ENCODE results near the gene ELL3.
"Not testable (repeated sequence)": the region's sequence is repeated elsewhere in the genome, so short reads cannot be mapped to it uniquely, and the experiment has no call there.

Gene ELL3

GRCh38 chr15:43776101-43776717 is 557 bp downstream of the ELL3 start:
- H3K27ac ChIP-seq (ENCODE audit: low read depth, low read length): peak overlapping the region; percentile 74
- H3K4me1 ChIP-seq (ENCODE audit: control insufficient read depth, insufficient read depth, low read length): no peaks in the 10 kb centered on the region
- peaks cover 13% of the 10 kb centered on the region for H3K36me3 ChIP-seq (ENCODE audit: control insufficient read depth, insufficient read depth, low read length)
- H3K9ac ChIP-seq (ENCODE audit: low read length): peak overlapping the region; percentile 47
- no peaks in the 10 kb centered on the region for H3K27me3 ChIP-seq (ENCODE audit: control insufficient read depth, insufficient read depth, low read length)
- peak overlapping the region; percentile 80 for H3K4me3 ChIP-seq (ENCODE audit: low read length)

- peak overlapping the region; percentile 80 for H3K4me3 ChIP-seq (ENCODE audit: low read length)
- no peaks in the 10 kb centered on the region for H3K4me1 ChIP-seq (ENCODE audit: control insufficient read depth, insufficient read depth, low read length)
- H3K36me3 ChIP-seq (ENCODE audit: control insufficient read depth, insufficient read depth, low read length): peaks cover 15% of the 10 kb centered on the region
- no peak overlapping the region for H3K9ac ChIP-seq (ENCODE audit: low read length)
- no peaks in the 10 kb centered on the region for H3K27me3 ChIP-seq (ENCODE audit: control insufficient read depth, insufficient read depth, low read length)
- H3K27ac ChIP-seq (ENCODE audit: low read depth, low read length): no peak overlapping the region
These were observed 1.3 kb downstream of the ELL3 start for GRCh38 chr15:43775411-43775965.

- peaks cover 21% of the 10 kb centered on the region for H3K36me3 ChIP-seq (ENCODE audit: control insufficient read depth, insufficient read depth, low read length)
- no peak overlapping the region for H3K9ac ChIP-seq (ENCODE audit: low read length)
- H3K4me1 ChIP-seq (ENCODE audit: control insufficient read depth, insufficient read depth, low read length): no peaks in the 10 kb centered on the region
- H3K27me3 ChIP-seq (ENCODE audit: control insufficient read depth, insufficient read depth, low read length): no peaks in the 10 kb centered on the region
- no peak overlapping the region for H3K27ac ChIP-seq (ENCODE audit: low read depth, low read length)
- H3K4me3 ChIP-seq (ENCODE audit: low read length): no peak overlapping the region
These were observed 2.7 kb downstream of the ELL3 start for GRCh38 chr15:43774062-43774461.

DNA sequence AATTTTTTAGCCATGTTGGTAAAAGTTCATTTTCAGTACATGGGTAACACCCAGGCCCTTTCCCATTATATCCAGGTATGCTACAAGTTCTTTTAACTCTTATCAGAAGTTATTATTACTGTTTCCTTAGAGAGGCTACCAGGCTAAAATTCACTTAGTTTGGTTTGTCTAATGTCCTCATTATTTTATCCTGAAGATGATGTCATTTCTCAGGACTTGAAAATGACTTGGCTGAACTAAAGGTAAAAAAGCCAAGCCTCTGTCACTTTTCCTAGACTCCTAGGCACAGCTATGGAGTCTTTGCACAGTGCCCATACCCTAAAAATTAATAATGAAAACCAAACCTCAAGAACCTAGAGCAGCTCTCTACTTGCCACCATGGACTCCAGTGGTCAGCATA is 4.1 kb downstream of the ELL3 start:
- Histone ChIP-seq H3K27ac (ENCODE audit: low read depth, low read length) (no peak overlapping the region), H3K9ac (ENCODE audit: low read length) (no peak overlapping the region), H3K4me1 (ENCODE audit: control insufficient read depth, insufficient read depth, low read length) (no peaks in the 10 kb centered on the region), H3K27me3 (ENCODE audit: control insufficient read depth, insufficient read depth, low read length) (no peaks in the 10 kb centered on the region), H3K4me3 (ENCODE audit: low read length) (no peak overlapping the region), H3K36me3 (ENCODE audit: control insufficient read depth, insufficient read depth, low read length) (peaks cover 26% of the 10 kb centered on the region)

- Histone ChIP-seq H3K36me3 (ENCODE audit: control insufficient read depth, insufficient read depth, low read length) (peaks cover 26% of the 10 kb centered on the region), H3K27me3 (ENCODE audit: control insufficient read depth, insufficient read depth, low read length) (no peaks in the 10 kb centered on the region), H3K4me3 (ENCODE audit: low read length) (no peak overlapping the region), H3K27ac (ENCODE audit: low read depth, low read length) (no peak overlapping the region), H3K4me1 (ENCODE audit: control insufficient read depth, insufficient read depth, low read length) (no peaks in the 10 kb centered on the region), H3K9ac (ENCODE audit: low read length) (no peak overlapping the region)
These were observed 5.0 kb downstream of the ELL3 start for GRCh38 chr15:43771816-43772215.

GRCh38 chr15:43769584-43770228 is 7.1 kb downstream of the ELL3 start:
- H3K27me3 ChIP-seq (ENCODE audit: control insufficient read depth, insufficient read depth, low read length): no peaks in the 10 kb centered on the region
- H3K27ac ChIP-seq (ENCODE audit: low read depth, low read length): no peak overlapping the region
- H3K9ac ChIP-seq (ENCODE audit: low read length): no peak overlapping the region
- peaks cover 31% of the 10 kb centered on the region for H3K36me3 ChIP-seq (ENCODE audit: control insufficient read depth, insufficient read depth, low read length)
- no peak overlapping the region for H3K4me3 ChIP-seq (ENCODE audit: low read length)
- no peaks in the 10 kb centered on the region for H3K4me1 ChIP-seq (ENCODE audit: control insufficient read depth, insufficient read depth, low read length)

DNA sequence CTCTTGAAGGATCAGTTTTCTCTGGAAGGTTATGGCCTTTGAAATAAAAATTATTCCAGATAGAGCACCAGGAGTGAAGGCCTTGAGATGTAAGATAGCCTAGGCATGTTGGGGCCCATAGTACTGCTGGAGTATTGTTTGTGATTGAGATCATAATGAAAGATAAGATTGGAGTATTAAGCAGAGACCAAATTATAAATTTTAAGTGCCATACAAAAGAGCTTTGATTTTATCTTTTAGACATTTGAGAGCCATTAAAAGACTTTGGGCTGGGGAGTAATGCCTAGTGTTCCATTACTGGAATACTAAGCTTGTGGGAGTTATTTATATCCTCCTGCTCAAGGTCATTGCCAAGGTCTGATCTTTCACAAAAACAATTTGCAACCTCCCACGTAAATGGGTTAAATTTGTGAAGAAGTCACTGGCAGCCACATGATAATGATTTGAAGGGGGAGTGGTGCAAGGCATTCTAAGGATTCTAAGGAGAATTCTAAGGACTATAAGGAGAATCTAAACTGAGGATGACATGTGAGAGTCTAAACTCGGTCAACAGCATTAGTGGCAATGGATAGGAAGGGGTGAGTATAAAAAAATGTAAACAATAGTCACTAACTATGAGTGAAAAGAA is 12.8 kb downstream of the ELL3 start:
- H3K27me3 ChIP-seq (ENCODE audit: control insufficient read depth, insufficient read depth, low read length): no peaks in the 10 kb centered on the region
- peaks cover 23% of the 10 kb centered on the region for H3K36me3 ChIP-seq (ENCODE audit: control insufficient read depth, insufficient read depth, low read length)
- no peak overlapping the region for H3K4me3 ChIP-seq (ENCODE audit: low read length)
- no peak overlapping the region for H3K9ac ChIP-seq (ENCODE audit: low read length)
- no peaks in the 10 kb centered on the region for H3K4me1 ChIP-seq (ENCODE audit: control insufficient read depth, insufficient read depth, low read length)
- H3K27ac ChIP-seq (ENCODE audit: low read depth, low read length): no peak overlapping the region

DNA sequence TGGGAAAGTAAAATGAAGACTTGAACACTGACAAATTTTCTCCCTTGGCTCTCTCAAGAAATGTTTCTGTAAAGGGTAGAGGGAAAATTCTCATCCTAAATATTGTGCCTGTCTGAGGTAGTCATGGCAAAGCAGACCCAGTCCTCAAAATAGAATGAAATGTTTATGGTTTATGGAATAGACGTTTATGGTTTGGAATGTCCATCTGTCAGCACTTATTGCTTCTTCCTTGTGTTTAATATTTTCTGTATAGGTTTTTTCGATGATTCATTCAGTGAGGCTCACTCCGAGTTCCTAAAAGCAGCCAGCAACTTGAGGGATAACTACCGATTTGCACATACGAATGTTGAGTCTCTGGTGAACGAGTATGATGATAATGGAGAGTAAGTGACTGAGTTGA is 13.9 kb downstream of the ELL3 start:
- Histone ChIP-seq H3K27ac (ENCODE audit: low read depth, low read length) (no peak overlapping the region), H3K4me3 (ENCODE audit: low read length) (no peak overlapping the region), H3K4me1 (ENCODE audit: control insufficient read depth, insufficient read depth, low read length) (no peaks in the 10 kb centered on the region), H3K9ac (ENCODE audit: low read length) (no peak overlapping the region), H3K36me3 (ENCODE audit: control insufficient read depth, insufficient read depth, low read length) (peaks cover 19% of the 10 kb centered on the region), H3K27me3 (ENCODE audit: control insufficient read depth, insufficient read depth, low read length) (no peaks in the 10 kb centered on the region)

- H3K9ac ChIP-seq (ENCODE audit: low read length): no peak overlapping the region
- H3K4me3 ChIP-seq (ENCODE audit: low read length): no peak overlapping the region
- peaks cover 2% of the 10 kb centered on the region for H3K4me1 ChIP-seq (ENCODE audit: control insufficient read depth, insufficient read depth, low read length)
- H3K36me3 ChIP-seq (ENCODE audit: control insufficient read depth, insufficient read depth, low read length): peaks cover 2% of the 10 kb centered on the region
- H3K27me3 ChIP-seq (ENCODE audit: control insufficient read depth, insufficient read depth, low read length): no peaks in the 10 kb centered on the region
- H3K27ac ChIP-seq (ENCODE audit: low read depth, low read length): no peak overlapping the region
These were observed 24.9 kb downstream of the ELL3 start for GRCh38 chr15:43751885-43752284.

DNA sequence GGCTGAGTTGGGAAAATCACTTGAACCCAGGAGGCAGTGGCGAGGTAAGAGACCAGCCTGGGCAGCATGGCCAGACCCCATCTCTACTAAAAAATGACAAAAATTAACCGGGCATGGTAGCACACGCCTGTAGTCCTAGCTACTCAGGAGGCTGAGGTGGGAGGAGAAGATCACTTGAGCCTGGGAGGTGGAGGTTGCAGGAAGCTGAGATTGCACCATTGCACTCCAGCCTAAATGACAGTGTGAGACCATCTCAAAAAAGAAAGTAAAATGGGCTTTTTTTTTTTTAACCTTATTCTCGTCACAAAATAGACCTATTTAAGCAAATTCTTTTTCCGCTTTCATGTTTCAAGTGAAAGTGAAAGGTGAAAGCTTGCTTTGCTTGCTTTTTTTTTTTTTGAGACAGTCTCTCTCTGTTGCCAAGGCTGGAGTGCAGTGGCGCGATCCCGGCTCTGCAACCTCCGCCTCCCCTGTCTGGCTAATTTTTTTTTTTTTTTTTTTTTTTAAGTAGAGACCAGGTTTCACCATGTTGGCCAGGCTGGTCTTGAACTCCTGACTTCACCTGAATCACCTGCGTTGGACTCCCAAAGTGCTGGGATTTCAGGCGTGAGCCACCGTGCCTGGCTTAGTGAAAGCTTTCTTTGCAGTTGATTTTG is 26.9 kb downstream of the ELL3 start:
- Histone ChIP-seq H3K27me3 (ENCODE audit: control insufficient read depth, insufficient read depth, low read length) (no peaks in the 10 kb centered on the region), H3K4me1 (ENCODE audit: control insufficient read depth, insufficient read depth, low read length) (peaks cover 2% of the 10 kb centered on the region), H3K9ac (ENCODE audit: low read length) (peak overlapping the region; percentile 40), H3K36me3 (ENCODE audit: control insufficient read depth, insufficient read depth, low read length) (no peaks in the 10 kb centered on the region), H3K27ac (ENCODE audit: low read depth, low read length) (no peak overlapping the region), H3K4me3 (ENCODE audit: low read length) (no peak overlapping the region)

DNA sequence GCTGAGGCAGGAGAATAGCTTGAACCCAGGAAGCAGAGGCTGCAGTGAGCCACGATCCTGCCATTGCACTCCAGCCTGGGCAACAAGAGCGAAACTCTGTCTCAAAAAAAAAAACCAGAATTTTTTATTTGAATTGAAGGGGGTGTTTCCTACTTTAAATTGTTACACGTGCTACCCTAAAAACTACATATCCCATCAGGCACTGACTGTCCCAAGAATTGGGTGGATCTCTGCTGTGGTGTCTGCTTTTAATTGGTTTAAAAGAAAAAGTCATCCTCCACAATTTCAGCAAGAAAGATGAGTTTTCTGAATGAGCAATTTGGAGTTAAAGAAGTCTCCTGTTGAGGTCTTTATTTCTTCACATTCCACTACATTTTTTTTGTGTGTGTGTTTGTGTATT is 28.4 kb downstream of the ELL3 start:
- no peak overlapping the region for H3K27ac ChIP-seq (ENCODE audit: low read depth, low read length)
- no peak overlapping the region for H3K9ac ChIP-seq (ENCODE audit: low read length)
- H3K36me3 ChIP-seq (ENCODE audit: control insufficient read depth, insufficient read depth, low read length): no peaks in the 10 kb centered on the region
- H3K4me3 ChIP-seq (ENCODE audit: low read length): no peak overlapping the region
- no peaks in the 10 kb centered on the region for H3K27me3 ChIP-seq (ENCODE audit: control insufficient read depth, insufficient read depth, low read length)
- peaks cover 2% of the 10 kb centered on the region for H3K4me1 ChIP-seq (ENCODE audit: control insufficient read depth, insufficient read depth, low read length)

DNA sequence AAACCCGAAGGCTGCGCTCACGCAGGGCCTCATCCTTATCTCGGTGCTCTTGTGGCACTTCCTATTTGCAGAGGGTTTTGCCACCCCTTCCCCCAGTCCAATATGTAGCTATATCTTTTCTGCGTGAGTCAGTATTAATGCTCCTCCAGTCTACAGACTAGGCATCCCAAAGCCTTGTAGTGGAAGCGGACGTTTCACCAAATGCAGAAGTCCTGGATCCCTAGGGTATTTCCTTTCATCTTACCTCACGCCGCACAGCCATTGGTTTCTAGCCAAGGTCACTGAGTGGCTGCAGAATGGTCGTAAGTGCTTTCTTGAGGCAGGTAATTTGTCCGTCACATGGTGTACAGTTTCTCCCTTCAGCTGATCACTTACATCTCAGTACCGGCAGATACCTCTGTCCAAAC is 29.9 kb downstream of the ELL3 start:
- H3K36me3 ChIP-seq (ENCODE audit: control insufficient read depth, insufficient read depth, low read length); H3K4me1 ChIP-seq (ENCODE audit: control insufficient read depth, insufficient read depth, low read length); H3K27me3 ChIP-seq (ENCODE audit: control insufficient read depth, insufficient read depth, low read length): not testable (repeated sequence)
- Histone ChIP-seq H3K9ac (ENCODE audit: low read length) (peak overlapping the region; percentile 86), H3K4me3 (ENCODE audit: low read length) (peak overlapping the region; percentile 78), H3K27ac (ENCODE audit: low read depth, low read length) (peak overlapping the region; percentile 95)

Data from rectal smooth muscle tissue (tissue), 1 donor.